Heart right ventricle (tissue), 16 donors: ENCODE results near the gene BAG5. TPM values are rescaled to one million over a fixed set of nuclear protein-coding genes. Genes with fewer than 3 reads are reported as not detected.

Source experiments
- ATAC-seq, 8 donors: fragments of 200-7000 bp; cut with Tn5 transposase; one replicate each; pipeline ENCODE4 v1.9.1; 2020; ENCODE audit warnings: mild to moderate bottlenecking in 8 of 8, moderate library complexity in 8 of 8, moderate number of reproducible peaks in 1 of 8
- DNase-seq, 2 donors: peaks; one replicate each; pipeline ENCODE4 v3.0.0-alpha.2; 2020
- H3K27ac ChIP-seq, 10 donors: fragments of 200-600 bp; sonication (generic) in 2 of 10; one replicate each; pipeline versions ENCODE4 v1.5.0 to v1.8.0; 2020 to 2022; ENCODE audit warnings: mild to moderate bottlenecking in 3 of 10
- H3K27me3 ChIP-seq, 7 donors: fragments of 200-600 bp; one replicate each; pipeline ENCODE4 v1.8.0; 2021 to 2022; ENCODE audit warnings: mild to moderate bottlenecking in 2 of 7
- H3K36me3 ChIP-seq, 9 donors: fragments of 200-600 bp; sonication (generic) in 1 of 9; one replicate each; pipeline versions ENCODE4 v1.5.0 to v1.8.0; 2020 to 2022; ENCODE audit warnings: mild to moderate bottlenecking in 2 of 9
- H3K4me1 ChIP-seq, 9 donors: fragments of 200-600 bp; sonication (generic) in 1 of 9; one replicate each; pipeline versions ENCODE4 v1.5.0 to v1.8.0; 2020 to 2022; ENCODE audit warnings: mild to moderate bottlenecking in 4 of 9
- H3K4me3 ChIP-seq, 10 donors: fragments of 200-600 bp; sonication (generic) in 2 of 10; one replicate each; pipeline versions ENCODE4 v1.5.0 to v1.8.0; 2020 to 2022; ENCODE audit warnings: mild to moderate bottlenecking in 7 of 10, moderate library complexity in 2 of 10
- H3K9me3 ChIP-seq, 11 donors: fragments of 200-600 bp in 10 of 11; sonication (generic) in 2 of 11; one replicate each; pipeline versions ENCODE4 v1.5.0 to v1.8.0; 2013 to 2022; ENCODE audit warnings: mild to moderate bottlenecking in 2 of 11, control low read depth in 1 of 11, moderate library complexity in 1 of 11
- CTCF ChIP-seq, 9 donors: fragments of 200-600 bp; sonication (generic) in 2 of 9; IDR thresholded peaks; one replicate each; pipeline versions ENCODE4 v1.5.0 to v1.8.0; 2021 to 2022; ENCODE audit warnings: antibody characterized with exemption in 9 of 9, mild to moderate bottlenecking in 5 of 9, moderate library complexity in 1 of 9
- WGBS, 2 donors: extraction: QIAGEN DNeasy Blood & Tissue Kit; methylation state at CpG; one replicate each; pipeline ENCODE4 v1.1.7; 2013; ENCODE audit warnings: inconsistent platforms in 1 of 2; 5-methylcytosine and 5-hydroxymethylcytosine counted together
- intact Hi-C, 10 donors: fragments of 100-400 bp; cut with DNase I; formaldehyde crosslinking; loops; one replicate each; pipeline versions ENCODE4 v1.11.1 to v1.14.2; 2022
- polyA plus RNA-seq, 2 donors: library from polyadenylated mRNA; stranded (reverse); fragments of 200-250 nt; gene quantifications; one replicate each; pipeline ENCODE4 v1.2.3, GENCODE V29; 2013
- total RNA-seq, 10 donors: library from RNA; stranded (reverse); fragmentation: NEBNext Ultra II Directional in 3 of 10; extraction: Animal tissue kit (Norgen Biotek cat#: 25700) in 3 of 10; gene quantifications; one replicate each; pipeline versions ENCODE4 v1.2.1 to v1.2.4, GENCODE V29; 2021 to 2023
- donor health status: Arrhythmogenic right ventricular cardiomyopathy.
- donor health status: ischemic (EF 13 %, LVEDD 7.1; RV severe dilation, severe dysfunction).
- donor health status: healthy with polysubstance abuse.
- donor health status: DM: no; HTN: yes; CAD: no.
- donor health status: DM: no; HTN: no; CAD: no.
- donor health status: ischemic (EF 25% LVEDD 6.9; RV normal size, moderate dysfunction).
- donor health status: ischemic (EF 25% LVEDD 5.7; RV mildly dilated, moderate dysfunction).
- donor health status: healthy.
- donor health status: DM: yes; HTN: yes; CAD: no.
- donor health status: Ischemic cardiomyopathy.
- donor health status: ischemic (EF 35%, LVEDD 5.7; RV mildly dilated, moderate dysfunction).
- donor health status: nonischemic (EF 11% LVEDD 7.7; RV severe dilation, severe dysfunction).
- donor health status: DM: yes; HTN: yes; CAD: no.
- donor health status: PGD.
- donor health status: ischemic (EF 29% LVEDD 5.4; RV normal size, mild dysfunction).
- donor health status: nonischemic (EF 23%, LVEDD 6.1; RV moderate dilation, normal function).

BAG5 gene
- total and polyA plus RNA-seq, 12 donors = 5.0 to 19.7 (median 15.7) TPM

DNA sequence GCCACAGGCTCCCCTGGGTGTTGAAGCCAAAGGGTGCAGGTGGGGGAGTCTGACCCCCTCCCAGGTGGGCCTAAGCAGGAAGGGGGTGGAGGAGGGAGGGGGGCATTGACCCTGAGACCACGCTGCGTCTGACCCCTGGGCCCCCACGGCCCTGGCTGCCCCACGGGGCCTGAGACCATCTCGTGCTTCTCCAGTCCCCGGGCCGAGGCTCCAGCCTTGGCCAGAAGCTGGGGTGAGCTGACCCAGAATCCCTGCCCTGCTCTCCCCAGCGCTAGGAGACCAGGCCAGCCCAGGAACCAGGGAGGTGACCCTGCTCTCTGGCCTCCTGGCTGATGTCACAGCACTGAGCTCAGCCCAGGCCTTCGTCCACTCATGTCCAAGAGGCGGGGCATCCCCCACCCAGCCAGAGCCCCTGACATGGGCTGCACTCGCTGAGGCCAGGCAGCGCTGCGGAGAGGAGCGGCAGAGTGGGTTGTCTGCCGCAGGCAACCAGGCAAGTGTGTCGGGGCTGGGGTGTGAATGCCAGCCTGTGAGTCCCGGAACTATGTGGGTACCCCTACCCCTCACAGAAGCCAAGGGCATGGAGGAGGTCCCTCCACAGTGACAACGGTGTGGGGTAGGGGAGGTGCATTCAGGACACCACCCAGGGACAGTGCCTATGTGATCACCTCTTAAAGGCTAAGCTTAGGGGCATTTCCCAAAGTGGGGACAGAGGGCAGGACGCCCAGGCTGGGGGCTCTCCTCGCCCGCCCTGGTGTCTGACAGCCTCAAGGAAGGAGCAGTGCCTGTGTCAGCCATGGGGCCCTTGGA is 27.2 kb downstream of the BAG5 start:
- 86 to 87% methylated on average over 21 of the region's 21 CpGs for WGBS, 2 donors
- TF ChIP-seq CTCF (IDR thresholded peaks at IDR 0.05) = no peak
- H3K9me3 ChIP-seq = no peaks in the 10 kb centered on the region
- no peaks in the 10 kb centered on the region for H3K27me3 ChIP-seq
- H3K4me3 ChIP-seq = no peak overlapping the region
- ATAC-seq (no peak), DNase-seq (peak in 1 of 2 donors; percentile 28)
- intact Hi-C loops = no loop called here
- peaks cover 9 to 34% (median 29%) of the 10 kb centered on the region in 9 donors for H3K4me1 ChIP-seq
- H3K36me3 ChIP-seq = peaks cover 0 to 31% (median 0%) of the 10 kb centered on the region in 9 donors
- H3K27ac ChIP-seq = peak overlapping the region in 3 of 10 donors; percentile 3 to 25 (median 21)

DNA sequence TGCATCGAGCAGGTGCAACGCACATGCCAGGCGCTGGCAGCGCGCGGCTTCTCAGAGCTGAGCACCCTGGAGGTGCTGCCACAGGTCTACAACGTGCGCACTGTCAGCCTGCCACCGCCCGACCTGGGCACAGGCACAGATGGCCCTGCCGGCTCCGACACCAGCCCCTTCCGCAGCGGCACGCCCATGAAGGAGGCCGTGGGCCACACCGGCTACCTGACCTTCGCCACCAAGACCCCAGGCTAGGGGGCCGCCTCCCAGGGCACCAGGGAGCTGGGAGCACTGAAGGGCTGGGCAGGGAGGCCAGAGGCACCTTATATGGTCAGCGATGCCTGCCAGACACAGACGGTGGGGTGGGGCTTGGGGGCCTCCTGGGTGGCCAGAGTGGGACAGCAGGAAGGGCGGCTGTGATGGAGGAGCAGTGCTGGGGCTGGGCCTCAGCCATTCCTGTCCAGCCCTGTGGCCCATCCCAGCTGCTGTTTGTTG is 27.8 kb downstream of the BAG5 start:
- intact Hi-C loops = no loop called here
- ATAC-seq (no peak), DNase-seq (peak in 1 of 2 donors; percentile 13)
- H3K4me3 ChIP-seq = no peak overlapping the region
- TF ChIP-seq CTCF (IDR thresholded peaks at IDR 0.05) = no peak
- no peaks in the 10 kb centered on the region for H3K9me3 ChIP-seq
- H3K36me3 ChIP-seq = peaks cover 0 to 31% (median 0%) of the 10 kb centered on the region in 9 donors
- no peaks in the 10 kb centered on the region for H3K27me3 ChIP-seq
- H3K4me1 ChIP-seq = peaks cover 11 to 36% (median 29%) of the 10 kb centered on the region in 9 donors
- H3K27ac ChIP-seq = peak overlapping the region in 2 of 10 donors; percentile 3 to 25
- 87 to 92% methylated on average over 21 to 22 of the region's 22 CpGs for WGBS, 2 donors

DNA sequence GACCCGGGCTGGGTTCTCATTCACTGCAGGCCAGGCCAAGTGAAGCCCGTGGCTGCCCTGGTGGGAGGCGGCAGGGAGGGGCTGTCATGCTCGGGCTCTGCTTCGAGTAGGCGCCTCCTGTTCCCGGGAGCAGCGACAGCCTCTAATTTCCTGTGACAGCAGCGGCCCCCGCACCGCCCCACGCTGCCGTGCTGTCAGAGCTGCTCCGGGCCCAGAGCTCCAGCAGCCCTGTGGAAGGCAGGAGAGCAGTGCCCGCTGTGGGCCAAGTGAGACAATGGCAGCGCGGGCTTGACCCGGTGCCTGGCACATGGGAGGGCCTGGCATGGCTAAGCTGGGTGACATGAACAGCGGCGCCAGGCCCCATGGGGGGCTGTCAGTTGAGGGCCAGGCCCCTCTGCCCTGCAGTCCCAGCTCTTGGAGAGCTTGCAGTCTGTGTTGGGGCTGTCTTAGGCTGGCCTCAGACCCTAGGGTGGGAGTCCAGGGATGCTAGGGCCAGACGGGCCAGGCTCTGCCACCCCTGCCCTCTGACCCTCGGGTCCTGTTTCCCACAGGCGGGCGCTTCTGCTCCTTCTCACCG is 28.4 kb downstream of the BAG5 start:
- 82 to 84% methylated on average over 25 of the region's 25 CpGs for WGBS, 2 donors
- peaks cover 0 to 31% (median 0%) of the 10 kb centered on the region in 9 donors for H3K36me3 ChIP-seq
- no peak for DNase-seq

More for the DNA sequence above, 28.4 kb downstream of the BAG5 start:
- Histone ChIP-seq H3K27ac (peak overlapping the region in 2 of 10 donors; percentile 3 to 12), H3K9me3 (no peaks in the 10 kb centered on the region), H3K27me3 (no peaks in the 10 kb centered on the region), H3K4me3 (no peak overlapping the region), H3K4me1 (peaks cover 11 to 33% (median 31%) of the 10 kb centered on the region in 9 donors)
- intact Hi-C loops = no loop called here
- TF ChIP-seq CTCF (IDR thresholded peaks at IDR 0.05) = no peak
- ATAC-seq = no peak
